ENCODE measurements around the gene GREB1.

Gene GREB1

GRCh38 chr2:11679016-11679415 lies 145.2 kb downstream of the GREB1 start:
- in situ Hi-C loops (cut with MboI; ENCODE audit: low sequenced_read_pairs), result no loop called here

GRCh38 chr2:11679486-11680181 lies 145.8 kb downstream of the GREB1 start:
- in situ Hi-C loops (cut with MboI; ENCODE audit: low sequenced_read_pairs), result no loop called here

DNA sequence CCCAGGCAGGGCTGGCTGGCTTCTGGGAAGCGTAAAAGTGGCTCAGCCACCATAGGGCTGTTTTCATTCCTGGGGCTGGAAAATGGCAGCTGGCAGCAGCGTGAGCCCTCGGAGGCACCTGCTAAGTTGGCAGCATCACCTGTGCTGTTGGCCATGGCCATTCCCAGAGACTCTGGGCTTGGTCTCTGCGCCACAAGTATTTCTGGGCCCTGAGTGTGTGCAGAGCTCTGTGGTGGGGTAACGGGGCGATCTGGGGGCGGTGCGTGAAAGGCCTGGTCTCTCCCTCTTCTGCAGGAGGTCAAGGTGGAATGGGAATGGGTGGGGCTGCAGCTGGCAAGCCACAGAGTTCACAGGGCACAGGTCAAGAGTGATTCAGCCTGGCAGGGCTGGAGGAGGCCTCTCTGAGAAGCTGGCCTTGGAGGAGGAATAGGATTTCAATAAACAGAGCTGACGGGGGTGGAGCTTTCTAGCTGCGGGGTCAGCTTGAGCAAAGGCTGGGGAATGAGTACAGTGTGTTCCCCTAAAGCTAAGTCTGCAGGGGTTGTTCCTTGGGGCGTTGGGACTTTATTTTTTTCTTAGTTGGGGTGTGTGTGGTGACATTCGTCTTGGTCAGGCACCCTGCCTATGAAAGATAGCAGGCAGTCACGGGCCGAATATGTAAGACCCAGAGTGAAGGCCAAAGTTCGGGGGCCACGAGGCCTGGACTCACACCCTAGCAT lies 146.5 kb downstream of the GREB1 start:
- in situ Hi-C loops (cut with MboI; ENCODE audit: low sequenced_read_pairs), result no loop called here

GRCh38 chr2:11680901-11681721 lies 147.3 kb downstream of the GREB1 start:
- in situ Hi-C loops (cut with MboI; ENCODE audit: low sequenced_read_pairs), result no loop called here

- in situ Hi-C loops (cut with MboI; ENCODE audit: low sequenced_read_pairs), result no loop called here
Measured at GRCh38 chr2:11681722-11682589, 148.1 kb downstream of the GREB1 start.

DNA sequence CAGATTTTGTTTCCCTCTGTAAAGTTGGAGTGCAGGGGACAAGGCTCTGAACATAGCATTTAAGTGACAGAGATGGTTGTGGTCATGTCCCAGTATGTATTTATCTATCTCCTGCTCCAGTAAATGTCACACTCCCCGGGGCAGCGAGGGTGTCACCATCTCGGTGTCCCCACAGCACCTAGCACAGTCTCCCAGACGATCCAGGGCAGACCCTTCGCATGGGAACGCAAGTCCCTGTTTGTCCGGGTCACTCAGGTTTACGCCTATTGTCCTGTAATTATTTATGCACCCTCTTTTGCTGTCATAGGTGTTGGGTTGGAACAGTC lies 148.7 kb downstream of the GREB1 start:
- in situ Hi-C loops (cut with MboI; ENCODE audit: low sequenced_read_pairs), result no loop called here

DNA sequence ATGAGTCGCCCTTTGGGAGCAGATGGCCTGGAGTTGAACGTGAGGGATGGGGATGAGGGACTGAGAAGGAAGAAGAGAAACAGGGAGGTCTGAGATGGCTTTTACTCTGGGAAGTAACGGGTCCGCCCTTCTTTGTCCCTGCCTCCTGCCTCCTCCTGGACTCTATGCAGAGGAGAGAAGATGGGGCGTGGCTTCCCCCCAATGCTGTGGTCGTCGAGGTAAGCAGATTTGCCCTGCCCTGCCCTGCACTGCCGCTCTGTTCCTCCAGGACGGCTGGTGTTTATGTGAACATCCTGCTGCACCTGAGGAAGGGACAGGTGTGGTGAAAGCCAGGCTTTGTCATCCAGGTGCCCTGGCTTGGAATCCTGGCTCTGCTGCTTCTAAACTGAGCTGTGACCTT lies 149.6 kb downstream of the GREB1 start:
- in situ Hi-C loops (cut with MboI; ENCODE audit: low sequenced_read_pairs), result no loop called here

GRCh38 chr2:11683966-11684365 lies 150.1 kb downstream of the GREB1 start:
- in situ Hi-C loops (cut with MboI; ENCODE audit: low sequenced_read_pairs), result no loop called here

DNA sequence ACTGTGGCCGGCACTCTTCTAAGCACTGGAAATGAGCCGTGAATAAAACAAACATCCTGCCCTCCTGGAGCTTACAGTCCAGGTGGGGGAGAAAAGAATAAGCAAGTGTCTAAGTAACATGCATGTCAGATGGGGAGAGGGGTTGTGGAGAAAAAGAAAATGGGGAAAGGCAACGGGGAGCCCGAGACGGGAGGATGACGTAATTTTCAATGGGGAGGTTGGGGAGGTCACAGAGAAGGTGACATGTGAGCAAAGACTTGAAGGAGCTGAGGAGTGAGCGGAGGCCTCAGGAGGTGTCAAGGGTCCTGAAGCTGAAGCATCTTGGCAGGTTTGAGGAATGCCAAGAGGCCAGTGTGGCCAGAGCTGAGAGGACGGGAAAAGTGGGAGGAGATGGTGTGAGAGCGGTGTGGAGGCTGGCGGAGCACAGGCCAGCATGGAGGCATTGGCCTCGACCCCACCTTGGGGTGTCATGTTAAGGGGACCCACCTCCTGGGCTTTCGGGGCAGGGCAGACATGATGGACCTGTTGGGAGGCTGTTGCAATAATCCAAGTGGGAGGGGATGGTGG lies 151.1 kb downstream of the GREB1 start:
- in situ Hi-C loops (cut with MboI; ENCODE audit: low sequenced_read_pairs), result no loop called here

DNA sequence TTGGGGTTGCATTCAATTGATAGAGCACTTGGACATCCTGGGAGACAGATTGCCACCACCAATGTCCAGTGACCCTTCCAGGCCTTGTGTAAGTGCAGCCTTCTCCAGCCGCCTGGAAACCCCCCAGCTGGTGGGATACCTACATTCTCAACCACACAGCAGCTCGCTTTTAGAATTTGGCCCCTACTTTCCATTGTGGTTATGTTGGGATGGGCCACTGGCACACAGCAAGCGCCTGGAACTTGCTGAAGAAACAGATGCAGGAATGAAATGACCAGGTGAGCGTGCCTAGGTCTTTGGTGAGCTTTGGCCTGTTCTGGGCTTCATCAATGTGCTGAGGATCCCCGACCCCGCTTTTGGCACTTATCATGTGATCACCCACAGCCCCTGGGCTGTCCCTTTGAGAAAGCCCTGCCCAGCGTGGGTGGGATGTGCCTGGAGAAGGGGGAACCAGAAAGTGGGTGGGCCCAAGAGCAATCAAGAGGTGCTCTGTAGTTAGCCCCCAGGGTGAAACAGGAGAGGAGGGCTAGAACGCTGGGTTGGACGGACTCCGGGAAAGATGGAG lies 152.1 kb downstream of the GREB1 start:
- in situ Hi-C loops (cut with MboI; ENCODE audit: low sequenced_read_pairs), result no loop called here

GRCh38 chr2:11687736-11688135 lies 153.9 kb downstream of the GREB1 start:
- in situ Hi-C loops (cut with MboI; ENCODE audit: low sequenced_read_pairs), result no loop called here

DNA sequence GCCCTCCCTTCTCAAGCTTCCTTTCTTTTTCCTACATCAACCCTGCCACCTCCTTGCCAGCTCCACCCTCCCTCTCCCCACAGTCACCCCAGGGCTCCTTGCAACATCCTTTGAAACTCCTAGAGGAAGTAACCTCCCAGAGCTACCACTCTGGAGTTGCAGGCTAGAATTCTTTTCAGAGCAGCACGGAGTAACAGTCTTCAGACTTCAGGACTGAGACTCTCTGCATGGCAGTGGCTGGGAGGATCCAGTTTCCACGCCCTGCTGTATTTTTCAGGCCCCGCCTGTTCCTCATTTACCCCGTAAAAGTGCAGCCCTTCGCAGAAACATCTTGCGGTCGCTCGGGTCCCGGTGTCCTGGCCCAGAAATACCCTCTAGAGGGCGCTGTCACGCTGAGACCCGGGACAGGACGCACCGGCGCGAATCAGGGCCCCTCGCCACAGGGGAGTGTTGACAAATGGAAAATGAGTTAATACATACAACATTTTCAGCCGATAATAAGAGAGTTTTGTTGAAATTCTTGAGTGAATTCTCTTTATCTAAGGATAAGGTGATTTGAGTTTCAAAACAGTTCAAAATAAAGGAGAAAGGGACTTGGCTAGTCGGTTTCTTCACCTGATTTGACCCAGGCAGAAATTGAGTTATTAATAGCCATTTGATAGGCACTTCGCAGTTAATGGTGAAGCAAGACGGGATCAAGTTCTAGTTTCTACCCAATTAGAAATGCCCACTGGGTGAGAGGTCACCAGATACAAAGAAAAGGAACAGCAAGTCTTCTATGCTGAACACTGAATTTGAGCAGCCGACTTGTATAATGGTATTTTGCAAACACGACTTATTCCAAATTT lies 154.6 kb downstream of the GREB1 start:
- in situ Hi-C loops (cut with MboI; ENCODE audit: low sequenced_read_pairs), result no loop called here

GRCh38 chr2:11691076-11691660 lies 157.3 kb downstream of the GREB1 start:
- in situ Hi-C loops (cut with MboI; ENCODE audit: low sequenced_read_pairs), result loop anchor here (10.0 kb wide), 1 partner anchor 94 kb away; no protein-coding TSS in a partner anchor
